K562 (cell line): ENCODE results near the gene DOP1A. TPM values are rescaled to one million over a fixed set of nuclear protein-coding genes. Genes with fewer than 3 reads are reported as not detected.

Source experiments
- HMGN3 ChIP-seq: IDR thresholded peaks from 2 replicates; pipeline ENCODE4 v1.6.1; 2011; ENCODE audit warnings: borderline replicate concordance, low read depth, mild to moderate bottlenecking, mixed read lengths, low read length; ENCODE audit not compliant: insufficient read length; ENCODE audit errors: extremely low read depth
- MAFG ChIP-seq: fragments of 450-650 bp; conservative IDR thresholded peaks from 2 replicates; pipeline ENCODE4 v1.6.1; 2016; ENCODE audit warnings: missing genetic modification characterization, missing compliant biosample characterization
- MXI1 ChIP-seq: IDR thresholded peaks from 2 replicates; pipeline ENCODE4 v1.6.1; 2011; ENCODE audit warnings: low read depth, mild to moderate bottlenecking, improper control_type of control experiment, low read length
- NFIX ChIP-seq: fragments of 250-450 bp; sonication (Bioruptor Pico); IDR thresholded peaks from 2 replicates; pipeline ENCODE4 v1.4.0; 2020; ENCODE audit warnings: low read depth, mild to moderate bottlenecking, moderate library complexity
- POLR2B ChIP-seq: fragments of 450-650 bp; IDR thresholded peaks from 2 replicates; pipeline ENCODE4 v1.6.1; 2018; ENCODE audit warnings: low read depth; ENCODE audit not compliant: partially characterized antibody
- RBM22 ChIP-seq: fragments of 200-400 bp; formaldehyde crosslinking; IDR thresholded peaks from 2 replicates; pipeline ENCODE4 v1.6.1; 2018; ENCODE audit warnings: low read length, low read depth; ENCODE audit not compliant: poor library complexity, severe bottlenecking
- TAF1 ChIP-seq: IDR thresholded peaks from 2 replicates; pipeline ENCODE4 v1.6.1; 2011; ENCODE audit warnings: mild to moderate bottlenecking, low read length, moderate library complexity; ENCODE audit not compliant: insufficient read depth, control insufficient read depth, severe bottlenecking; ENCODE audit errors: extremely low read depth
- TCF3 ChIP-seq: sonication (generic); formaldehyde crosslinking; IDR thresholded peaks from 2 replicates; pipeline ENCODE4 v1.4.0; 2020; ENCODE audit warnings: mild to moderate bottlenecking, missing genetic modification reagents
- XRCC3 ChIP-seq: fragments of 450-650 bp; IDR thresholded peaks from 2 replicates; pipeline ENCODE4 v1.6.1; 2017; ENCODE audit warnings: mild to moderate bottlenecking, moderate library complexity
- YY1 ChIP-seq, 3 experiments: IDR thresholded peaks; 2 replicates each; pipeline ENCODE4 v1.6.1; 2011; ENCODE audit warnings: low read length in 2 of 3, mild to moderate bottlenecking in 2 of 3, moderate library complexity in 2 of 3, borderline replicate concordance in 1 of 3, control low read depth in 1 of 3, low read depth in 1 of 3; ENCODE audit not compliant: insufficient read depth in 3 of 3, insufficient replicate concordance in 2 of 3, control insufficient read depth in 1 of 3, insufficient read length in 1 of 3; ENCODE audit errors: extremely low read depth in 1 of 3
- ZNF24 ChIP-seq: fragments of 450-650 bp; IDR thresholded peaks from 2 replicates; pipeline ENCODE4 v1.6.1; 2016
- ZNF445 ChIP-seq: fragments of 250-450 bp; sonication (Bioruptor Pico); IDR thresholded peaks from 2 replicates; pipeline ENCODE4 v1.4.0; 2020; ENCODE audit warnings: low read depth, mild to moderate bottlenecking, moderate library complexity
- polyA plus RNA-seq, 8 experiments: library from polyadenylated mRNA; depleted of rRNA in 4 of 8; stranded (reverse) in 5 of 8; unstranded in 3 of 8; fragments of >200 nt; fragmentation: Nextera tagmentation in 2 of 8; fragmentation: Illumina TruSeq in 1 of 8; extraction: Ambion mirVana in 2 of 8; extraction: Trizol in 1 of 8; gene quantifications; 2 replicates each; pipeline versions ENCODE4 v1.2.1 to v1.2.3, GENCODE V29; 2011 to 2014; ENCODE audit warnings: inconsistent platforms in 1 of 8, missing spikeins in 1 of 8
- total RNA-seq, 7 experiments: library from RNA; depleted of rRNA in 6 of 7; stranded (reverse); fragments of >200 nt in 6 of 7; fragmentation: Illumina TruSeq in 2 of 7; extraction: Trizol in 2 of 7; gene quantifications; 2 replicates each; pipeline versions ENCODE4 v1.2.1 to v1.2.3, GENCODE V29; 2011 to 2021; ENCODE audit warnings: low replicate concordance in 1 of 7
- TF ChIP-seq, protein P1 (sequence below): fragments of 450-650 bp; conservative IDR thresholded peaks from 2 replicates; pipeline ENCODE4 v1.6.1; 2016; ENCODE audit warnings: missing genetic modification characterization, low read depth, mild to moderate bottlenecking, control low read depth, missing compliant biosample characterization
- TF ChIP-seq, protein P2 (sequence below): fragments of 150-350 bp; conservative IDR thresholded peaks from 2 replicates; pipeline ENCODE4 v1.6.1; 2014; ENCODE audit warnings: low read length

Gene DOP1A
- total and polyA plus RNA-seq, 9 of the 15 experiments (the other 6 are each of a cell fraction or from before 2014, with no cell fraction given): 0.75 to 10.5 (median 4.4) TPM

DNA sequence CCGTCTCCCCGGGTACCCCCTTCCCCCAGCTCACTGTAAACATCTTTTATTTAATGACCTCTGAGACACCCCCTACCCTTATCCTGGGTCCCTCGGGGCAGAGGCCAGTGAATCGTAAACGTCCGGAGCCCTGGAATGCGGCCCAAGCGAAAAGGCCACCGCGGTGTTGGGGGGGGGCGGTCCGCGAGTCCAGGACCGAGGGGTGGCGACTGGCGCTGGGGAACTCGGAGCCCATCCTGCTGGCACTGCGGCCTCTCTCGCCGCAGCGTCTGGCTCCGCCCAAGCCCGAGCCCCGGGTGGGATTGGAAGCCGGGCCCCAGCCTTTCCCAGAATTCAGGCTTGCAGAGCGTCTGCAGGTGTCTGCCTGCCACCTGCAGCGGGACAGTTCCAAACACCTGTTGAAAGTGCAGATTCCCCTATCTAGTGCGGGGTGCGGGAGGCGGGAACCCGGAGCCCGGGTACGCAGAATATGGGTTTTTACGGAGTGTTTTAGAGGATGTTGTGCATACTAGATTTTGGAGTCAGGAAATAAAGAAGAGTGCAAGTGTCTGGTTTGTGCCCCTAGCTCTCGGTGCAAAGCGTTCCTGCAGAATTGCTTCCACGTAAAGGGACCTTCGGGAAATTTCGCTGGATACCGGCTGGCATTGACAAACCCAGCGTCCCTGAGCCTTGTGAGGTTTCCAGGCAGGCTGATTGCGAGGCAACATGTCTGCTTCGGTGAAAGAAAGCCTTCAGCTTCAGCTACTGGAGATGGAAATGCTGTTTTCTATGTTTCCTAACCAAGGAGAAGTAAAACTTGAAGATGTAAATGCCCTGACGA is 126.5 kb downstream of the DOP1A start (continued):
- no peak for TF ChIP-seq XRCC3
- TF ChIP-seq TAF1: no peak
- TF ChIP-seq MAFG (tag): no peak
- no peak for TF ChIP-seq ZNF24
- TF ChIP-seq TCF3 (CRISPR knock-in tag): no peak
- no peak for TF ChIP-seq NFIX (CRISPR knock-in tag)
- TF ChIP-seq, protein P1, sequence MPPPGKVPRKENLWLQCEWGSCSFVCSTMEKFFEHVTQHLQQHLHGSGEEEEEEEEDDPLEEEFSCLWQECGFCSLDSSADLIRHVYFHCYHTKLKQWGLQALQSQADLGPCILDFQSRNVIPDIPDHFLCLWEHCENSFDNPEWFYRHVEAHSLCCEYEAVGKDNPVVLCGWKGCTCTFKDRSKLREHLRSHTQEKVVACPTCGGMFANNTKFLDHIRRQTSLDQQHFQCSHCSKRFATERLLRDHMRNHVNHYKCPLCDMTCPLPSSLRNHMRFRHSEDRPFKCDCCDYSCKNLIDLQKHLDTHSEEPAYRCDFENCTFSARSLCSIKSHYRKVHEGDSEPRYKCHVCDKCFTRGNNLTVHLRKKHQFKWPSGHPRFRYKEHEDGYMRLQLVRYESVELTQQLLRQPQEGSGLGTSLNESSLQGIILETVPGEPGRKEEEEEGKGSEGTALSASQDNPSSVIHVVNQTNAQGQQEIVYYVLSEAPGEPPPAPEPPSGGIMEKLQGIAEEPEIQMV (tag): peak; percentile 52; the same call in 1 of the 2 replicates
- no peak for TF ChIP-seq RBM22
- TF ChIP-seq ZNF445 (CRISPR knock-in tag): no peak
- TF ChIP-seq HMGN3: no peak
- TF ChIP-seq POLR2B: no peak
- no peak for TF ChIP-seq MXI1
- no peak for TF ChIP-seq YY1 (IDR thresholded peaks at IDR 0.05; ENCODE audit: borderline replicate concordance in 1 of 3, control insufficient read depth in 1 of 3, extremely low read depth in 1 of 3, insufficient read depth in 3 of 3, insufficient read length in 1 of 3, insufficient replicate concordance in 2 of 3, low read depth in 1 of 3, low read length in 2 of 3)
- TF ChIP-seq, protein P2, sequence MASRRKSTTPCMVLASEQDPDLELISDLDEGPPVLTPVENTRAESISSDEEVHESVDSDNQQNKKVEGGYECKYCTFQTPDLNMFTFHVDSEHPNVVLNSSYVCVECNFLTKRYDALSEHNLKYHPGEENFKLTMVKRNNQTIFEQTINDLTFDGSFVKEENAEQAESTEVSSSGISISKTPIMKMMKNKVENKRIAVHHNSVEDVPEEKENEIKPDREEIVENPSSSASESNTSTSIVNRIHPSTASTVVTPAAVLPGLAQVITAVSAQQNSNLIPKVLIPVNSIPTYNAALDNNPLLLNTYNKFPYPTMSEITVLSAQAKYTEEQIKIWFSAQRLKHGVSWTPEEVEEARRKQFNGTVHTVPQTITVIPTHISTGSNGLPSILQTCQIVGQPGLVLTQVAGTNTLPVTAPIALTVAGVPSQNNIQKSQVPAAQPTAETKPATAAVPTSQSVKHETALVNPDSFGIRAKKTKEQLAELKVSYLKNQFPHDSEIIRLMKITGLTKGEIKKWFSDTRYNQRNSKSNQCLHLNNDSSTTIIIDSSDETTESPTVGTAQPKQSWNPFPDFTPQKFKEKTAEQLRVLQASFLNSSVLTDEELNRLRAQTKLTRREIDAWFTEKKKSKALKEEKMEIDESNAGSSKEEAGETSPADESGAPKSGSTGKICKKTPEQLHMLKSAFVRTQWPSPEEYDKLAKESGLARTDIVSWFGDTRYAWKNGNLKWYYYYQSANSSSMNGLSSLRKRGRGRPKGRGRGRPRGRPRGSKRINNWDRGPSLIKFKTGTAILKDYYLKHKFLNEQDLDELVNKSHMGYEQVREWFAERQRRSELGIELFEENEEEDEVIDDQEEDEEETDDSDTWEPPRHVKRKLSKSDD: no peak
